DLD1 (cell line): ENCODE data around the gene TMEM59L.

Source experiments
- in situ Hi-C: cut with HindIII; loops from 2 replicates; pipeline ENCODE4 v1.10.0; 2017; ENCODE audit warnings: low sequenced_read_pairs

Gene TMEM59L

GRCh38 chr19:18636183-18636968, 23.7 kb downstream of the TMEM59L start:
- in situ Hi-C loops: no loop called here

GRCh38 chr19:18636969-18637629, 24.4 kb downstream of the TMEM59L start, which contains the start of gene KLHL26:
Gene KLHL26 (plus strand): TSS chr19:18637028. CDS start chr19:18637055, 27 bp downstream.
- in situ Hi-C loops: no loop called here

- in situ Hi-C loops: no loop called here
Measured at GRCh38 chr19:18637673-18638630, 25.3 kb downstream of the TMEM59L start.

GRCh38 chr19:18639706-18640243, 27.1 kb downstream of the TMEM59L start:
- in situ Hi-C loops: no loop called here

- in situ Hi-C loops: no loop called here
Measured at GRCh38 chr19:18644196-18645034, 31.7 kb downstream of the TMEM59L start.

GRCh38 chr19:18645035-18645511, 32.4 kb downstream of the TMEM59L start:
- in situ Hi-C loops: no loop called here

- in situ Hi-C loops: no loop called here
Measured at GRCh38 chr19:18646535-18647370, 34.1 kb downstream of the TMEM59L start.

GRCh38 chr19:18647371-18647767, 34.7 kb downstream of the TMEM59L start:
- in situ Hi-C loops: no loop called here

- in situ Hi-C loops: no loop called here
Measured at GRCh38 chr19:18647807-18648206, 35.1 kb downstream of the TMEM59L start.

- in situ Hi-C loops: no loop called here
Measured at GRCh38 chr19:18648973-18649315, 36.3 kb downstream of the TMEM59L start.

GRCh38 chr19:18649371-18650020, 36.8 kb downstream of the TMEM59L start:
- in situ Hi-C loops: no loop called here

- in situ Hi-C loops: no loop called here
Measured at GRCh38 chr19:18650021-18650390, 37.3 kb downstream of the TMEM59L start.

- in situ Hi-C loops: no loop called here
Measured at GRCh38 chr19:18650468-18651041, 37.9 kb downstream of the TMEM59L start.

- in situ Hi-C loops: no loop called here
Measured at GRCh38 chr19:18651300-18651699, 38.6 kb downstream of the TMEM59L start.

- in situ Hi-C loops: no loop called here
Measured at GRCh38 chr19:18651733-18652132, 39.1 kb downstream of the TMEM59L start.

- in situ Hi-C loops: no loop called here
Measured at GRCh38 chr19:18653853-18654252, 41.2 kb downstream of the TMEM59L start.

GRCh38 chr19:18654469-18654868, 41.8 kb downstream of the TMEM59L start:
- in situ Hi-C loops: no loop called here

GRCh38 chr19:18655173-18655844, 42.6 kb downstream of the TMEM59L start:
- in situ Hi-C loops: no loop called here
